Subcutaneous adipose tissue (tissue), 4 donors: ENCODE data around the gene BBS7. TPM values are rescaled to one million over a fixed set of nuclear protein-coding genes. Genes with fewer than 3 reads are reported as not detected.

Experiments
- total RNA-seq, 4 donors: library from RNA; depleted of rRNA; stranded (reverse); fragments of >200 nt; gene quantifications; one replicate each; pipeline ENCODE4 v1.1.0, GENCODE V29; 2016
- TF ChIP-seq, protein P1 (sequence below): fragments of 450-650 bp; IDR thresholded peaks from one replicate; pipeline ENCODE4 v1.5.1; 2016; ENCODE audit warnings: low read depth, mild to moderate bottlenecking, control low read depth, antibody characterized with exemption, moderate library complexity

Gene BBS7
- total RNA-seq, 4 donors from 2014 or later, result 8.1 to 19.0 (median 11.9) TPM

GRCh38 chr4:121829511-121829910 is 40.8 kb downstream of the BBS7 start:
- TF ChIP-seq, protein P1, sequence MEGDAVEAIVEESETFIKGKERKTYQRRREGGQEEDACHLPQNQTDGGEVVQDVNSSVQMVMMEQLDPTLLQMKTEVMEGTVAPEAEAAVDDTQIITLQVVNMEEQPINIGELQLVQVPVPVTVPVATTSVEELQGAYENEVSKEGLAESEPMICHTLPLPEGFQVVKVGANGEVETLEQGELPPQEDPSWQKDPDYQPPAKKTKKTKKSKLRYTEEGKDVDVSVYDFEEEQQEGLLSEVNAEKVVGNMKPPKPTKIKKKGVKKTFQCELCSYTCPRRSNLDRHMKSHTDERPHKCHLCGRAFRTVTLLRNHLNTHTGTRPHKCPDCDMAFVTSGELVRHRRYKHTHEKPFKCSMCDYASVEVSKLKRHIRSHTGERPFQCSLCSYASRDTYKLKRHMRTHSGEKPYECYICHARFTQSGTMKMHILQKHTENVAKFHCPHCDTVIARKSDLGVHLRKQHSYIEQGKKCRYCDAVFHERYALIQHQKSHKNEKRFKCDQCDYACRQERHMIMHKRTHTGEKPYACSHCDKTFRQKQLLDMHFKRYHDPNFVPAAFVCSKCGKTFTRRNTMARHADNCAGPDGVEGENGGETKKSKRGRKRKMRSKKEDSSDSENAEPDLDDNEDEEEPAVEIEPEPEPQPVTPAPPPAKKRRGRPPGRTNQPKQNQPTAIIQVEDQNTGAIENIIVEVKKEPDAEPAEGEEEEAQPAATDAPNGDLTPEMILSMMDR, result no peak

DNA sequence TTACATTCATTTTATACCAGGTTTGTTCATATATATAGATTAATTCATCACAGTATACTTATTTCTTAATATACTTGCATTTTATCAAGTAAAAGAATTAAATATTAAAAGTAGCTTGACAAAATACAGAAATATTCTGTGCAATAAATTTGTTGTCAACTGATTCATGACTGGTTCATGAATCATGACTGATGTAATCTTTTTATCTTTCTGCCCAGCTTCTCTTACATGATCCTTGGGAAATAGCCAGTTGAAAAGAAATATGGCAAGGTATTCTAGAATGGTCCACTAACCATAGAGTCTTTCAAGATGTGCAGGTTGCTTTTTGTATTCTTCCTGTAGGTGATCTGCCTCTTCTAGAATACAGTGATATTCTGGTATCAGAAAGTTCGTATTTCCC is 42.4 kb downstream of the BBS7 start:
- TF ChIP-seq, protein P1, result no peak

DNA sequence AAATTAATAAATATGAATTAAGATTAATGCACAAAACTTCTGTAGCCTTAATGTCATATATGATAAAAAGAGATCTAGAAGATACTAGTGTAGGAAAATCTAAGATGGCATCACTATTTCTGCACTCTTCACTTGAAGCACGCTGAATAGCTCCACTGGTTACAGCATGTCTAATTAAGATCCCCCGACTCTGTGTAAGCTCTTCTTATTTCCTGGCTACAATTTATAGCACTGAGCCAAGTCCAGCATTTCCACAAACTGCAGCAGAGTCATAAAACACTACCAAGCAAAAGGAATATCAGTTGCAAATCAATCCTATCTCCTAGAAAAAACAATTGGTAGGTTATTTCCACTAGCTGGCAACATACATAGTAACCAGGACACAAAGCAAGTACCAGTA is 45.3 kb downstream of the BBS7 start:
- TF ChIP-seq, protein P1, result no peak

DNA sequence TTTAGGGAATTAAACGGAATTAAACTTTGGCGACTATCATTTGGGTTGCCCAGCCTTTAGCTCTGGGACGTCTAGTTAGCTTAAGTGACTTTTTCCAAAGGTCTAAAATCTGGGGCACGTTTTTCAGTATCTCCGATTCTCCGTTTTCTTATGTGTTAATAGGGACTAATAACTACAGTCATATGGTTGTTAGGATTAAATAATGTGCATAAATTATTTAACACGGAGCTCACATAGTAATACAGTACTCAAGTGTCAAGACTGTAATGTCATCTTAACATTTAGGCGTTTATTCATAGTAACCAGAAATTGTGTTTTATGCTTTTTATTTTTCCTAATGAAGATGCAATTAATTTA is 46.1 kb downstream of the BBS7 start:
- TF ChIP-seq, protein P1, result no peak

GRCh38 chr4:121823505-121824170 is 46.6 kb downstream of the BBS7 start, which contains the start of gene CCNA2:
TSS of gene CCNA2 (minus strand) at chr4:121823883. CDS start at chr4:121823628, 255 bp downstream.
- TF ChIP-seq, protein P1, result no peak

DNA sequence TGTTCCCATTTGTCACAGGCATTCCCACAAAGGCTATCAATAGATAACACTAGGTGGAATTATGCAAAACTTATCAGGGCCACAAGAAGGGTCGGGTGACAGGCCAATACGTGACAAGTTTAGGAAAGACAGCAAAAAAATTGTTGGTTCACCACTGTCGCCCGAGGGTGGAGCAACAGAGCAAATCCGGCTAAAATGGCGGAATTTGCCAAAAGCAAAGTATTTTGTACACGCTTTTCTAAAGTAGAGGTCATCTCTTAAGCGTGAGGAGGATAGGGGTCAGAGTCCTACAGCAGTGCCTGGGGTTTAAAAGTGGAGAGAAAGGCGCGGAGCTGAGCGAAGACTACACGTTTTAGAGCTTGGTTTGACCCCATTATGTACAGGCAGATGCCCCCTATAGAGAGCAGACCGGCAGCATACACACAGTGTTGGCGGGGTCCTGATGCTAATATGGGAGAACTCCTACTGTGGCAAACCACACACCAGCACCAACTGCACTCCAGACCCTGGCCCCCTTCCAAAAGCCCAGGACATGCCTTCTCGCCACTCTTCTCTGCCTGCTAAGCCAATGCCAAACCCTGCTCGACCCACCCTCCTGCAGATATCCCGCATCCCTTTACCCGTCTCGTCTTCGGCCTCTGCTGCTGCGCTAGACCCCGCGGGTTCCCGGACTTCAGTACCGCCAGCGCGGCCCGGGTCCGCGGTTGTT is 47.3 kb downstream of the BBS7 start:
- TF ChIP-seq, protein P1, result no peak

- TF ChIP-seq, protein P1, result no peak
These were observed 48.2 kb downstream of the BBS7 start for GRCh38 chr4:121822047-121822446.
